Stimulated activated CD8-positive, alpha-beta memory T cell treated with anti-CD3 and anti-CD28 coated beads, Interleukin-15, amount 100 ng/mL, for 4 hours (primary cell): ENCODE data around the gene TACO1.

Experiments
- DNase-seq, 2 donors: peaks; one replicate each; pipeline ENCODE4 v3.0.0-alpha.2; 2020; ENCODE audit warnings: low read depth in 2 of 2

Gene TACO1

DNA sequence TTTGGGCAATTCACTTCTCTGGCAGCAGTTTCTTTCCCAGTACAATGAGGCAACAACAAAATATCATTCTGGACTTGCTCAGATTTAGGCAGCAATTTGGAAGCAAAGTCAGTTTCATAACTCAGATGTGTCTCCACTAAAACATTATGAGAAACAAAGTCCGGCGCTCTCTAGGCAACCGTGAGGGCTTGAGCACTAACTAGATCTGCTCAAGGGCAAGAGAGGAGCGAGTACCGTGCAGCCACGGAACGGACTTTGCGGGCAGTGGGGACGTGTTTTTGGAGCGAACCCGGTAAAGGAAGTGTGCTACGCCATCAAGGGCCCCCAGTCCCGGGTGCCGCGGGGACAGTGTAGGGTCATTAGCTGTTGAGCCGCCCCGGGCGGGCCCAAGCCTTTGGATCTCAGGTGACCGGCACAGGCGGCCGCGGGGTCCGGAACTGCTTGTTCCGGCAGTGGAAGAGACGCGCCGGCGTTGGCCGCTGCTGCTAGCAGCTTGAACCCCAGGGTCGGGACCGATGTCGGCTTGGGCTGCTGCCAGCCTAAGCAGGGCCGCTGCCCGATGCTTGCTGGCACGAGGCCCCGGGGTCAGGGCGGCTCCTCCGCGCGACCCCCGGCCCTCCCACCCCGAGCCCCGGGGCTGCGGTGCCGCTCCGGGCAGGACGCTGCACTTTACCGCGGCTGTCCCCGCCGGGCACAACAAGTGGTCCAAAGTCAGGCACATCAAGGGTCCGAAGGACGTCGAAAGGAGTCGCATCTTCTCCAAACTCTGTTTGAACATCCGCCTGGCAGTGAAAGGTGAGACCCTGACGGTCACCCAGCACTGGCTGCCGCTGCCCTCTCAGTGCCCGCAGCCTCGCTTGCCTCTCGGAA is at the start of gene TACO1:
Gene TACO1 (plus strand): TSS at position 327 of the 870 bp plus-strand sequence. CDS start 189 bp downstream, at position 516.
- peak; percentile 53 to 56 for DNase-seq

DNA sequence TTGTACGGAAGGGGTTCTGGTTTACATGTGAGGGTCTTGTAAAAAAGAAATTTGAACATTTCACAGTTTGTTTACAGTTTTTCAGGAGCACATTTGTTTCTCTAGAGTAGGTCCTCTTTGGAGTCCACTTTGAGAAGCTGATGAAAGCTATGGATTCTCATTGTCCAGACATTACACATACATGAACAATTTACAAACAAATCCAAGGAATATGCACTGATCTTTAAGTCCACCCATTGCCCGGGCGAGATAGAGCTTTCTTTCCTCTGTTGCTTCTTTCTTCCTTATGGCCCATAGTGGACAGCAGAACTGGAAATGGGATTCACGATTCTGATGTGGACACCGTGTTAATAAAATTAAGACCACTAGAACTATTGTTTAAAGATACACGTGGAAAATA is 48.5 kb upstream of the TACO1 start:
- DNase-seq = no peak

DNA sequence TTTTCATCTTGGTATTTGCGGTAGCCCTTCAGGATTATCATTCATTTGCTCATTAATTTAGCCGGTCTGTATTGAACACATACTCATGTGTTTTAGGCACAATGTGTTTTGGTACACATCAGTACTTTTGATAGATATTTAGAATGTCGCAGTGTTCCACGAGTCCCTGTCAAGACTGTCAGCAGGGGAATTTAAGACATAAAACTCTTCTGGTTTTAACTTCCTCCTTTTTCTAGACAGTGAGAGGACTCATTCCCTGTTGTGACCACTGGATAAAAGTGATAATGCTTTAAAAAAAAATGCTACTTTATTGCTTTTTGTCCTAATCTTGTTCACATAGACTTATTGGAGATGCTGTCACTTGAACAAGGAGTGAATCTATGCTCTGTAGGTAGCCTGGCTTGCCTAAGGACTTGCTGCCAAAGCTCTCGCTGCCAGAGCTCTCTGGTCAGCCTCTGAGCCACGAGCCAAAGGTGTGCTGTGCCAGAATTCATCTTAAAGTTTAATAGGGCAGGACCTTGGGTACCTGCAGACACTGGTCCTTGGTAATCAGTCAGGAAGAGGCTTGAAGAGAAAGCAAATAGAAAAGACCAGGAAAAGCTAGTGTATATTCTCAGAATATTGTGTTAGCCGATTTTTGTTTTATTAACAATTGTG is 45.1 kb upstream of the TACO1 start:
- no peak for DNase-seq

DNA sequence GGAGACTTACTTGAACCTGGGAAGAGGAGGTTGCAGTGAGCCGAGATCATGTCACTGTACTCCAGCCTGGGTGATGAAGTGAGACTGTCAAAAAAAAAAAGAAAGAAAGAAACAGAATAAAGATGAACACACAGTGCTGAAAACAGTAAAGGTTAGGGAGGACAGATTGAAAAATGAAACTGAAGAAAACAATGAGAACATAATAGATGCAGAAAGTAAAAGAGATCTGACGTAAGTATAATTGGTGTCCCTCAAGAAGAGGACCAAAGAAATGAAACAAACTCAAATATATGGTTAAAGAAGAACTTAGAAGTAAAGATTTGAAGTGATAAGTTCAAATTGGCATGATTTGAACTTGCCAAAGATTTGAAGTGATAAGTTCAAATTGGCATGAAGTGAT is 43.3 kb upstream of the TACO1 start:
- DNase-seq = no peak

DNA sequence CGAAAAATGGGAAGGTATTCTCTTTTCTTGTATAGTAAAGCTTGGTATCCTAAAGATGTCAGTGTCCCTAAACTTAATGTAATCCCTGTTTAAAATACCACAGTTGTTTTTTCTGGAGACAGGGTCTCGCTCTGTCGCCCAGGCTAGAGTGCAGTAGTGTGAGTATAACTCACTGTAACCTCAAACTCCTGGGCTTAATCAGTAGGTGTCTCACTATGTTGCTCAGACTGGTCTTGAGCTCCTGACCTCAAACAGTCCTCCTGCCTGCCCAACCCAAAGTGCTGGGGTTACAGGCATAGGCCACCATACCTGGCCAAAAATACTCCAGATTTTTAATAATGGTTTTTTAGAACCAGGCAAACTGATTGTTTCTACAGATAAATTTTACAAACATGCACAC is 42.3 kb upstream of the TACO1 start:
- no peak for DNase-seq

DNA sequence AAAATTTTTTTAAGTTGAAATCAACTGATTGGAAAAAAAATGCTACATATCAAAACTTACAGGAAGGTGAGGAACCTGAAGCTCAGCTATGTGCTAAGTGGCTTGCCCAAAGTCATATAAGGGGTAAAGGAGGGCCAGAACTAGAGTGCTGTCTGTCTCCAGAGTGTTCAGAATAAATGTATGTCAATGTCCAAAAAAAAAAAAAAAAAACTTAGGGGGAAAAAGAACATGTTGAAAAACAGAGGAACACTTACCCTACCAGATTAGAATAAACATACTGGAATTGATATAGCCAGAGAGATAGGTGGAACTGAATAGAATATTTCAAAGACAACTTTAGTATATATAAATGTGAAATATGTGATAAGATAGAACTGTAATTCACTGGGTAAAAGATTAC is 38.9 kb upstream of the TACO1 start:
- no peak for DNase-seq

DNA sequence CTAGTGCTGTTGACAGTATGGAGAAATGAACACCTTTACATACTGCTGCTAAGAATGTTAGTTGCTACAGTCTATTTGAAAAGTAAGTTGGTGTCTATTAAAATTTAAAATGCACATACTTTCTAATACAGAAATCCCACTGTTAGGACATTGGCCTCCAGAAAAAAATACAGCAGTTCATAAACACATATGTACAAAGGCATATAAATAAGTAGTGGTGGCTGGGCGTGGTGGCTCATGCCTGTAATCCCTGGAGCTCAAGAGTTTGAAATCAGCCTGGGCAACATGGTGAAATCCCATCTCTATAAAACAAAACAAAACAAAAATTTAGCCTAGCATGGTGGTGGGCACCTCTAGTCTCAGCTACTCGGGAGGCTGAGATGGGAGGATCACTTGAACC is 37.4 kb upstream of the TACO1 start:
- DNase-seq = no peak

DNA sequence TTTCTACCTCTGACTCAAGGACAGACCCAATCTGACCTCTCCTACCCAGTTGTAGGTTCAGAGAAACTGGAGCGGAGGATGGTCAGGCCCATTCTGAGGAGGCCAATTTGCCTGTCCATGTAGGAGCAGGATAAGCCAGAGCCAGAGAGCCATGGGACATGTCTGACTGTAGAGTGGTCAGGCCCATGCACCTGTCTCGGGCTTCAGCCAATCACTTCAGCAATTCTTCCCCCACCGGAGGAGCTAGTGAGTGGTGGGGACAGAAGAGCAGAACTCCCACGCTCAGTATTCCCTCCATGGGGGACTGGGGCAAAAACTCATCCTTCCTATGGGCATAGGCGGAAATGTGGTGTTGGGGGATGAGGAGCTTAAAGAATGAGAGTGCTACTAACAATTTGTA is 36.1 kb upstream of the TACO1 start:
- DNase-seq = no peak

DNA sequence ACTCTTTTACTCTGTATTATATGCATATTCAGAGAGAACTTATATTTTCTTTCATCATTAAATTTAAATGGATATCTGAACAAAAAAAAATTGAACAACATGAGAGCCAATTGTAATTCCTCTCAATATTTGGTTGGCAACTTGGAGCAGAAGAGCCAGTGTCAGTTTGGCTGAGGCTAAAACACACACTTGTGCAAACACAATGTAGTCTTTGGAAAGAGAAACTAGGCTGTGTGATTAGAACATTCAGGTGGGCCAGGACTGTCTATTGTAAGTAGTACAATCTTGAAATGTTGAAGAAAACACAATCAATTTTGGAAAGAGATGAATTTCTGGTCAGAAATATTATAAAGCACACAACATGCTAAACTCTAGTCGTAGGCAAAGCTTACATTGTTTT is 33.5 kb upstream of the TACO1 start:
- DNase-seq = no peak

DNA sequence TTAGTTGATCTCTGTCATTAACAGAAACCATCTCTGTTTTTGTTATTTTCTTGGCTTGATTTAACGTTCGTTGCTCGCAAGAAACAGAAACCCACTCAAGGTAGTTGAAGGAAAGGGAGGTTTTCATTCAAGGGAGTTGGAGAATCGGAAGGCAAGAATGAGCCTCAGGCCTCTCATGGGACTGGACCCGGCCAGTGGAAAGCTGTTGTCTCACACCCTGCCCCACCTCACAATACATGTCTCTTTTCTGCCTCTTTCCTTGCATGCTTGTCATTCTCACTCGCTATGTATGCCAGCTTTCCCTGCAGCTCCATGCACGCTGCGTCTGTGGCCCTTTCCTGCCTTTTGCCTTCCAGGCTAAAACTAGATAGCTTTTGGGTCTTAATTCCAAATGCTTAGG is 32.1 kb upstream of the TACO1 start:
- no peak for DNase-seq

DNA sequence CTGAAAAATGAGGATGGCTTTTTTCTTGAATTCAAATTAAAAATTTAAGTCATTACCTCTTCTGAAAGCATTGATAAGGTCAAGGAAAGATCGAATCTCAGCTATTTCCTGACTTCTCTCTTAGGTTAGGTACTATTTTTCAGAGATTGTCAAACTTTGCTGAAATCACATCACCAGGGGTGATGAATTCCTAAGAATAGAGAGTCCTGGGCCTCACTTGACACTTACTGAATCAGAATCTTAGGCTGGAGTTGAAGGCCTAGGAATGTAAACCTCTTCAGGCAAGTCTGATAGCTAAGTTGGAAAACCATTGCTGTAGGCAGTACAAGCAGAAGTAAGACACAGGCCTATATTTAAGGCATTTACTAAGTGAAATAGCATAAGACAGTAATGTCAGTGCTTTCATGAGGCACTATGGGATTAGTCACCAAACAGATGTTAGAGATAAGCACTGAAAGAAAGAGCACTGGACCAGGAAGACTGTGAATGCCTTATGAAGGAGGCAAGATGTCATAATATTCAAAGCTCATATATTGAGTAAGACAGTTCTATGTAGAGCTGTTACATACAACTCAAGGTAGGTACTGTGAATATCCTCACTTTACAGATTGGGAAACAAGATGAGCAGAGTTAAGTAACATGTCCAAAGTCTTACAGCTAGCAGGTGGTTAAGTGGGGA is 28.9 kb upstream of the TACO1 start:
- DNase-seq = no peak

DNA sequence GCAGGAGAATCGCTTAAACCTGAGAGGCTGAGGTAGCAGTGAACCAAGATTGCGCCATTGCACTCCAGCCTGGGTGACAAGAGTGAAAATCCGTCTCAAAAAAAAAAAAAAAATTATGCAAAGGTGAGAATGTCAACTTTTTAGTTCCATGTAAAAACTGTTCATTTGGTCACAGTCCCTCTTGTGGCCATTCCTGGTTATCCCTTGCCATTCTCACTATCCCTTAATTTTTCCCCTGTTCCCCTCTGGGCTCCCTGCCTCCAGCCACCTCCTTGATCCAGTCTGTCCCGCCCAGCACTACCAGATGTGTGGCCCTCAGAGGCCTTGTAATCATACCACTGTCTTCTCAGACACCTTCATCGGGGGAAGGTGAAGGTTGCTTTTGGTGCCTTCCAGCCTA is 27.1 kb upstream of the TACO1 start:
- DNase-seq = no peak

DNA sequence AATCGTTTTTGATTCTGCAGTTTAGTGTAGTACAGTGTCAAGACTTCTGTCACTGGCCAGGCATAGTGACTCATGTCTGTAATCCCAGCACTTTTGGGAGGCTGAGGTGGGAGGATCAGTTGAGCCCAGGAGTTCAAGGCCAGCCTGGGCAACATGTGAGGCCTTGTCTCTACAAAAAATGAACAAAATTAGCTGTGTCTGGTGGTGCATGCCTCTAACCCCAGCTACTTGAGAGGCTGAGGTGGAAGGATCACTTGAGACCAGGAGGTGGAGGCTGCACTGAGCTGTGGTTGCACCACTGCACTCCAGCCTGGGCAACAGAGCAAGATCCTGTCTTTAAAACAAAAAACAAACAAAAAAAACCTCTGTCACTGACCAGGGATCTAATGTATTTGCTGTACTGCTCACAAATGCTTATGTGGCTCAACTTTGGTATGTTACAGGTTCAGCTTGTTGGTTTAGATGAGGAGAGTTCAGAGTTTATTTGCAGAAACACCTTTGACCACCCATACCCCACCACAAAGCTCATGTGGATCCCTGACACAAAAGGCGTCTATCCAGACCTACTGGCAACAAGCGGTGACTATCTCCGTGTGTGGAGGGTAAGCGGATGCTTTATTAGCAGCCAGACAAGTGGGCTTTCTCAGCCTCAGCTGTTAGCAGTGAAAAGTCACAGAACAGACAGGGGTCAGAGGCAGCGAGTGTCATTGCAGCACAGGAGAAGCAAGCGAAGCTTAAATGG is 22.5 kb upstream of the TACO1 start:
- no peak for DNase-seq

DNA sequence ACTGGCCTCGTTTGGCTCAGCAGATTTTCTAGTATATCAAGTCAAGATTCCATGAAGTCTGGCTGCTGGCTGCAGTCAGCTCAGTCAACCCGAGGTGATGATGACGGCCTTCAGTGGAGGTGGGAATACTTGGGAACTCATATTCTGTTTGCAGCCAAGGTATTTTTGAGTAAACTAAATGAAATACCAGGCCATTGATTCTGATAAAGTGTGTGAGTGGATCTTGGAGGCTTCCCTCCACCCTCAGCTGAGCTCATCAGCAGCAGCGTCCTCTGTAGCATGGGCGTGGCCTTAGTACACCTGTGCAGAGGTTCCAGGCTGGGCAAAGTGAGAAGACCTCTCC is 22.0 kb upstream of the TACO1 start:
- no peak for DNase-seq

DNA sequence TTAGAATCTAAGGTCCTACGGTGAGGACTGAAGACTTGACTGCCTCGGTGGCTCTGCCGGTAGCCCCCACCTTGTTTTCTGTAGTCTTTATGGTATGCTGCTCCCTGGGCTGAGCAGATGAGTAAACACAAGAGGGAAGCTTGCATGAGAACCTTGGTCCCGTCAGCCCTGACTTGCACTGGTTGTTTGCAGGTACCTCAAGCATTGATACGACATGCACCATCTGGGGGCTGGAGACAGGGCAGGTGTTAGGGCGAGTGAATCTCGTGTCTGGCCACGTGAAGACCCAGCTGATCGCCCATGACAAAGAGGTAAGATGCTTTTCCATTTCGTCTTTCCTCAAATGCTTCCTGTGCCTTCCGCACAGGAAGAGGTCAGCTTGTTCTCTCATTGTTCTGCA is 21.1 kb upstream of the TACO1 start:
- DNase-seq = no peak

DNA sequence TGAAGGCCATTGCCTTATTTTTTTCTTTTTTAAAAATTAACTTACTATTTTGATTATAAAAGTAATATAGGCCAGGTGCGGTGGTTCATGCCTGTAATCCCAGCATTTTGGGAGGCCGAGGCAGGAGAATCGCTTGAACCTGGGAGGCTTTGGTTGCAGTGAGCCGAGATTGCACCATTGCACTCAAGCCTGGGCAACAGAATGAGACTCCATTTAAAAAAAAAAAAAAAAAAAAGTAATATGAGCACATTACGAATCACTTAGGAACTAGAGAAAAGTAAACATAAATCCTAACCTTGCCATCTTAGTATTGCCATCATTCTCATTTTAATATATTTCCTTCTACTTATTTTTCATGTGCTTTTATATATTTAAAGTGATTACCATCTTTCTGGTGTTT is 12.9 kb upstream of the TACO1 start:
- DNase-seq = no peak

DNA sequence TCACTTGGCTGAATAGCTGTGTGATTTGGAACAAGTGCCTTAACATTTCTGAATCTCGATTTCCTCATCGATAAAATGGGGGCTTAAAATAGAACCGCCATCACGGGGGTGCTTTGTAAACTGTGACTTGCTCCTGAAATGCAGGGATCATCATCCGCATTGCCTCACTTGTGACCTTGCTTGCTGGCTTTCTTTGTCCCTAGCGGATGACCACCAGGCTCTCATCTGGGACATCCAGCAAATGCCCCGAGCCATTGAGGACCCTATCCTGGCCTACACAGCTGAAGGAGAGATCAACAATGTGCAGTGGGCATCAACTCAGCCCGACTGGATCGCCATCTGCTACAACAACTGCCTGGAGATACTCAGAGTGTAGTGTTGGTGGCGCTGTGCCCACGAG is 11.9 kb upstream of the TACO1 start:
- DNase-seq = no peak

DNA sequence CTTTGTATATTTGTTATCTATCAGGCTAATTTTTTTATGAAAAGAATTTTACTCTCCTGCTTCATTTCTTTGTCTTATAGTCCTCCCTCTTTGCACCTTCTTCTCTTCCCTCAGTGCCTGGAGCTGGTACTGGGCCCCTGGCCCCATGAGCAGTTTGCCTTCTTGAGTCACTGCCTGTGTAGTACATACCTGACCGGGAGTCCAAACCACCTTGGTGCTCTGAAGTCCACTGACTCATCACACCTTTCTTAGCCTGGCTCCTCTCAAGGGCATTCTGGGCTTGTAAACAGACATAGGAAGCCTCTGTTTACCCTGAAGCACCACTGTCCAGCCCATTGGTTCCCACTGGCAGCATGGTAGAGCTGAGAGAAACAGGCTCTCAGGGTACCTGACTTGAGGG is 11.0 kb upstream of the TACO1 start:
- no peak for DNase-seq

DNA sequence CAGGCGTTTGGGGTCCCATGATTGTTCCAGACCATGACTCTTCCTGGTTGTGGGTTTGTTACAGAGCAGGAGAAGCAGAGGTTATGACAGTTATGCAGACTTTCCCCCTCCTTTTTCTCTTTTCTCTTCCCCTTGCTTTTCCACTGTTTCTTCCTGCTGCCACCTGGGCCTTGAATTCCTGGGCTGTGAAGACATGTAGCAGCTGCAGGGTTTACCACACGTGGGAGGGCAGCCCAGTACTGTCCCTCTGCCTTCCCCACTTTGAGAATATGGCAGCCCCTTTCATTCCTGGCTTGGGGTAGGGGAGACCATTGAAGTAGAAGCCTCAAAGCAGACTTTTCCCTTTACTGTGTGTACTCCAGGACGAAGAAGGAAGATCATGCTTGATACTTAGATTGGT is 7.9 kb upstream of the TACO1 start:
- DNase-seq = no peak

DNA sequence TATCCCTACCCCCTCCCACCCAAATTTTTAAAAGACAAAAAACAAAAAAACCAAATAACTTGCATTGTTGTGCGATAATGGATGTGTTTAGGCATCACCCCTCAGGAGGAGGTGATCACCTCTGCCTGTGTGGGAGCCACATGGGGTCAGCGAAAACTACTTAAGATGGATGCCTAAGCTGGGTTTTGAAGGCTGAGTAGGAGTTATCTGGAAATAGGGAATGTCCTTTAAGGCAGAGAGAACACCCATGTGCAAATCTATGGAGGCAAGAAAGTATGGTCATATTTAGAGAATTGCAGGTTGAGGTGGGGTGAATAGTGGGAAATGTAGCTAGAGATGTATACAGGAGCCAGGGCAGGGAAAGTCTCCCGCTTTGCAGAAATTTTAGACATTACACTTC is 5.6 kb upstream of the TACO1 start:
- DNase-seq = no peak

DNA sequence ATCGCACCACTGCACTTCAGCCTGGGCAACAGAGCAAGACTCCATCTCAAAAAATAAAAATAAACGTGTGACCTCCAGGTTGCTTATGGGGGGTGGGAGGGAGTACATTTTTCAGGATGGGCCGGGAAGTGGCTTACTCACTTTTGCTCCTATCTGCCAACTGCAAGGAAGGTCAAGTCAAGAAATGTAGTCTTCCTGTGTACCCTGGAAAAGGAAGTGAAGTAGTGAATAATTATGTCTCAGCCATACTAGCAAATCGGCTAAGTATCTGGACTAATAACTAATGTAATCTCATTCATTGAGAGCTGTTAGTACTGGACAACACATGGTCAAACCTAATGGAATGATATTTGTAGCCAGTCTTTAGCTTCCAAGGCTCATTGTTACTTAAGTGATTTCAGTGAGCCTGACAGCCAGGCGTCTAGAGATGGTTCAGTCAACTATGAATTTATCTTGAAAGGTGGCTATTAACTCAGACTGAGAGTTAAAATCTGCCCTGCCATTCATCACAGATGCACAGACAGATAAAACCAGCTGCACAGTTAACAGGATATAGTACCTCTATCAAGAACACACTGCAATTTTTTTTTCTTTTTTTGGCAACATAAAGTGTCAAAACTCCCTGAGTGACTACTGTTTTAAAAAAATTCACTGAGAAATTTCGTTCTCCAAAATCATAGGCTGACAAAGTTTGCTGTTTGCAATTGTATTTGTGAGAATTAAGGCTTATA is 3.7 kb upstream of the TACO1 start:
- no peak for DNase-seq

DNA sequence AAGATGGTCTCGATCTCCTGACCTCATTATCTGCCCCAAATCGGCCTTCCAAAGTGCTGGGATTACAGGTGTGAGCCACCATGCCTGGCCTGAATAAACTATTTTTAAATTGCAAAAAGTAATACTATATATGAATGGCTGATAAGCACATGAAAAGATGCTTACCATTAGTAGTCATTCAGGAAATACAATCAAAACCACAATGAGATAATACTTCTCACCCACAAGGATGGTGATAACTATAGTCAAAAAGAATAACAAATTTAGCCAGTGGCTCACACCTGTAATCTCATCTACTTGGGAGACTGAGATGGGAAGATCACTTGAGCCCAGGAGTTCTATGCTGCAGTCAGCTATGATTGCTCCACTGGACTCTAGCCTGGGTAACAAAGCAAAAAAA is 2.4 kb upstream of the TACO1 start:
- no peak for DNase-seq
